ENCODE results near the gene UBE2V1.

UBE2V1 gene

GRCh38 chr20:50040432-50041245, 72.3 kb downstream of the UBE2V1 start:
- no peak for DNase-seq

GRCh38 chr20:50039706-50040431, 73.1 kb downstream of the UBE2V1 start:
- no peak for DNase-seq

- DNase-seq: no peak
Observed at GRCh38 chr20:50038574-50038991, 74.4 kb downstream of the UBE2V1 start.

- no peak for DNase-seq
Observed at GRCh38 chr20:50038169-50038568, 74.8 kb downstream of the UBE2V1 start.

GRCh38 chr20:50037575-50037974, 75.4 kb downstream of the UBE2V1 start:
- DNase-seq: no peak

- no peak for DNase-seq
Observed at GRCh38 chr20:50037123-50037522, 75.8 kb downstream of the UBE2V1 start.

GRCh38 chr20:50036703-50037102, 76.2 kb downstream of the UBE2V1 start:
- no peak for DNase-seq

GRCh38 chr20:50034567-50035180, 78.3 kb downstream of the UBE2V1 start:
- peak; percentile 83 for DNase-seq

GRCh38 chr20:50032955-50033666, 79.8 kb downstream of the UBE2V1 start:
- DNase-seq: no peak

Data from NCI-H226 (cell line).